GM12878 (cell line): ENCODE data around the gene PIM2. TPM values are rescaled to one million over a fixed set of nuclear protein-coding genes. Genes with fewer than 3 reads are reported as not detected.

Experiments
- ATAC-seq: fragments of 200-7000 bp; cut with Tn5 transposase; 3 replicates; pipeline ENCODE4 v1.9.1; 2020; ENCODE audit warnings: mild to moderate bottlenecking, moderate library complexity
- BruUV-seq: library from RNA; stranded (reverse); fragments of 400-500 nt; replicated peaks from 2 replicates; lab custom pipeline; 2021; lab: Mats Ljungman, UMichigan
- CTCF ChIA-PET: fragments of 300-600 bp; sonication (Branson Sonifier 250); formaldehyde crosslinking; extraction: SDS; loops from one replicate; lab custom pipeline; 2021; ENCODE audit warnings: inconsistent platforms; lab: Yijun Ruan, JAX
- POLR2A ChIA-PET: fragments of 350-600 bp; formaldehyde crosslinking; extraction: SDS; loops from one replicate; lab custom pipeline; 2021; ENCODE audit warnings: inconsistent platforms; lab: Charles Lee
- RAD21 ChIA-PET: fragments of 300-600 bp; sonication (Branson Sonifier 250); formaldehyde crosslinking; loops from one replicate; lab custom pipeline; 2023; ENCODE audit warnings: antibody characterized with exemption; ENCODE audit not compliant: unreplicated experiment; lab: Charles Lee
- SMC1A ChIA-PET: fragments of 300-600 bp; sonication (Branson Sonifier 250); formaldehyde crosslinking; loops from one replicate; lab custom pipeline; 2023; ENCODE audit not compliant: unreplicated experiment, uncharacterized antibody; lab: Charles Lee
- DNase-seq: peaks from one replicate; pipeline ENCODE4 v3.0.0-alpha.2; 2011; ENCODE audit warnings: low read depth, low spot score
- FAIRE-seq: peaks from 3 replicates; lab custom pipeline; 2011; peaks lifted over from hg19 to GRCh38; lab: Jason Lieb, UNC
- H2AFZ ChIP-seq: 2 replicates; pipeline ENCODE4 v1.6.0; 2011; ENCODE audit warnings: low read depth, low read length, control low read depth; ENCODE audit not compliant: control insufficient read depth
- H3K27ac ChIP-seq: 2 replicates; pipeline ENCODE4 v1.5.1; 2011; ENCODE audit warnings: control low read depth; ENCODE audit not compliant: control insufficient read depth, insufficient read depth
- H3K27me3 ChIP-seq, 2 experiments: replicated peaks in 1 of 2; 2 replicates each; pipeline versions ENCODE4 v1.6.0 to v1.6.1; 2011; ENCODE audit warnings: low read length in 1 of 2; ENCODE audit not compliant: control insufficient read depth in 2 of 2, insufficient read depth in 2 of 2
- H3K36me3 ChIP-seq, 2 experiments: 2 replicates each; pipeline ENCODE4 v1.5.1; 2011; ENCODE audit warnings: low read length in 1 of 2; ENCODE audit not compliant: control insufficient read depth in 2 of 2, insufficient read depth in 2 of 2
- H3K4me1 ChIP-seq: 2 replicates; pipeline ENCODE4 v1.6.1; 2011; ENCODE audit warnings: mild to moderate bottlenecking, low read length, moderate library complexity, mixed read lengths; ENCODE audit not compliant: control insufficient read depth, insufficient read depth
- H3K4me2 ChIP-seq: 2 replicates; pipeline ENCODE4 v1.6.0; 2011; ENCODE audit warnings: control low read depth; ENCODE audit not compliant: control insufficient read depth, insufficient read depth
- H3K4me3 ChIP-seq: fragments of 200-600 bp; sonication (generic); 2 replicates; pipeline ENCODE4 v1.5.1; 2016
- H3K79me2 ChIP-seq: 2 replicates; pipeline ENCODE4 v1.6.0; 2011; ENCODE audit warnings: low read length; ENCODE audit not compliant: control insufficient read depth, insufficient read depth
- H3K9ac ChIP-seq: 2 replicates; pipeline ENCODE4 v1.8.0; 2011; ENCODE audit warnings: low read length, control low read depth, mixed read lengths; ENCODE audit not compliant: control insufficient read depth, insufficient read depth
- H3K9me3 ChIP-seq: replicated peaks from 3 replicates; pipeline ENCODE4 v1.5.1; 2011; ENCODE audit warnings: mild to moderate bottlenecking, low read length; ENCODE audit not compliant: control insufficient read depth, insufficient read depth
- H4K20me1 ChIP-seq: 2 replicates; pipeline ENCODE4 v1.6.0; 2011; ENCODE audit not compliant: control insufficient read depth, insufficient read depth
- ETV6 ChIP-seq, 2 experiments: fragments of 450-650 bp in 1 of 2; IDR thresholded peaks in 1 of 2; conservative IDR thresholded peaks in 1 of 2; 2 replicates each; pipeline ENCODE4 v1.6.1; 2014; ENCODE audit warnings: antibody characterized with exemption in 1 of 2, borderline replicate concordance in 1 of 2, low read depth in 1 of 2, mild to moderate bottlenecking in 1 of 2, moderate library complexity in 1 of 2
- EZH2 ChIP-seq: IDR thresholded peaks from 2 replicates; pipeline ENCODE4 v1.6.1; 2012; ENCODE audit warnings: low read depth, mild to moderate bottlenecking, control low read depth, inconsistent platforms, low read length, borderline replicate concordance; ENCODE audit not compliant: control insufficient read depth
- MEF2A ChIP-seq: IDR thresholded peaks from 2 replicates; pipeline ENCODE4 v1.6.1; 2011; ENCODE audit warnings: low read depth, mild to moderate bottlenecking, low read length, moderate library complexity; ENCODE audit not compliant: insufficient read depth
- NFXL1 ChIP-seq: fragments of 450-650 bp; IDR thresholded peaks from 2 replicates; pipeline ENCODE4 v1.6.1; 2017; ENCODE audit warnings: antibody characterized with exemption, mild to moderate bottlenecking, borderline replicate concordance
- RAD51 ChIP-seq: fragments of 450-650 bp; IDR thresholded peaks from 2 replicates; pipeline ENCODE4 v1.6.1; 2016; ENCODE audit warnings: moderate library complexity, mild to moderate bottlenecking, inconsistent platforms
- SPI1 ChIP-seq: IDR thresholded peaks from 2 replicates; pipeline ENCODE4 v1.6.1; 2011; ENCODE audit warnings: low read depth, mild to moderate bottlenecking, low read length, moderate library complexity, borderline replicate concordance; ENCODE audit not compliant: insufficient read depth
- SREBF1 ChIP-seq: IDR thresholded peaks from 2 replicates; pipeline ENCODE4 v1.6.1; 2012; ENCODE audit warnings: mild to moderate bottlenecking, low read length
- SRF ChIP-seq, 2 experiments: IDR thresholded peaks; 2 replicates each; pipeline ENCODE4 v1.6.1; 2011; ENCODE audit warnings: low read depth in 2 of 2, low read length in 2 of 2, mild to moderate bottlenecking in 1 of 2, moderate library complexity in 1 of 2
- SUZ12 ChIP-seq: fragments of 200-600 bp; sonication (generic); IDR thresholded peaks from one replicate; pipeline ENCODE4 v1.6.1; 2018; ENCODE audit warnings: antibody characterized with exemption, mild to moderate bottlenecking; ENCODE audit not compliant: unreplicated experiment
- TAF1 ChIP-seq: IDR thresholded peaks from 2 replicates; pipeline ENCODE4 v1.6.1; 2011; ENCODE audit warnings: mild to moderate bottlenecking, low read depth, low read length, borderline replicate concordance
- TARDBP ChIP-seq: IDR thresholded peaks from 2 replicates; pipeline ENCODE4 v1.6.1; 2016; ENCODE audit warnings: borderline replicate concordance
- WGBS: methylation state at CpG from one replicate; pipeline ENCODE4 v1.1.6; 2016; ENCODE audit warnings: low lambda C conversion rate; ENCODE audit not compliant: insufficient replicate concordance, insufficient coverage; ENCODE audit errors: missing lambda C conversion rate; 5-methylcytosine and 5-hydroxymethylcytosine counted together
- in situ Hi-C: fragments of 300-500 bp; cut with MboI; formaldehyde crosslinking; loops from 9 replicates; pipeline ENCODE4 v1.14.3; 2018; ENCODE audit warnings: mixed read lengths
- intact Hi-C: fragments of 100-400 bp; cut with micrococcal nuclease; formaldehyde crosslinking; loops from one replicate; pipeline ENCODE4 v1.14.2; 2022; ENCODE audit not compliant: unreplicated experiment
- polyA plus RNA-seq, 11 experiments: library from polyadenylated mRNA; depleted of rRNA in 4 of 11; unstranded in 6 of 11; stranded (reverse) in 5 of 11; fragments of >200 nt; fragmentation: Nextera tagmentation in 4 of 11; fragmentation: Illumina TruSeq in 1 of 11; extraction: Ambion mirVana in 4 of 11; extraction: Trizol in 1 of 11; gene quantifications; 1 replicate in 1 of 11; 2 replicates in 10 of 11; pipeline versions ENCODE4 v1.2.1 to v1.2.3, GENCODE V29; 2011 to 2016; ENCODE audit warnings: inconsistent platforms in 2 of 11, missing spikeins in 2 of 11, low read depth in 1 of 11
- total RNA-seq, 4 experiments: library from RNA; depleted of rRNA in 3 of 4; stranded (reverse); fragments of >200 nt in 3 of 4; fragmentation: Illumina TruSeq in 1 of 4; extraction: Trizol in 1 of 4; gene quantifications; 2 replicates each; pipeline versions ENCODE4 v1.2.1 to v1.2.3, GENCODE V29; 2013 to 2021
- TF ChIP-seq, protein P1 (sequence below): fragments of 450-650 bp; IDR thresholded peaks from 2 replicates; pipeline ENCODE4 v1.6.1; 2016; ENCODE audit warnings: mild to moderate bottlenecking, moderate library complexity, borderline replicate concordance
- TF ChIP-seq, protein P2 (sequence below): fragments of 450-650 bp; IDR thresholded peaks from 2 replicates; pipeline ENCODE4 v1.6.1; 2017; ENCODE audit warnings: antibody characterized with exemption, mild to moderate bottlenecking, moderate library complexity

Gene PIM2
- total and polyA plus RNA-seq, 10 of the 15 experiments (the other 5 are each of a cell fraction or from before 2014, with no cell fraction given) = 19.2 to 96.8 (median 32.3) TPM

DNA sequence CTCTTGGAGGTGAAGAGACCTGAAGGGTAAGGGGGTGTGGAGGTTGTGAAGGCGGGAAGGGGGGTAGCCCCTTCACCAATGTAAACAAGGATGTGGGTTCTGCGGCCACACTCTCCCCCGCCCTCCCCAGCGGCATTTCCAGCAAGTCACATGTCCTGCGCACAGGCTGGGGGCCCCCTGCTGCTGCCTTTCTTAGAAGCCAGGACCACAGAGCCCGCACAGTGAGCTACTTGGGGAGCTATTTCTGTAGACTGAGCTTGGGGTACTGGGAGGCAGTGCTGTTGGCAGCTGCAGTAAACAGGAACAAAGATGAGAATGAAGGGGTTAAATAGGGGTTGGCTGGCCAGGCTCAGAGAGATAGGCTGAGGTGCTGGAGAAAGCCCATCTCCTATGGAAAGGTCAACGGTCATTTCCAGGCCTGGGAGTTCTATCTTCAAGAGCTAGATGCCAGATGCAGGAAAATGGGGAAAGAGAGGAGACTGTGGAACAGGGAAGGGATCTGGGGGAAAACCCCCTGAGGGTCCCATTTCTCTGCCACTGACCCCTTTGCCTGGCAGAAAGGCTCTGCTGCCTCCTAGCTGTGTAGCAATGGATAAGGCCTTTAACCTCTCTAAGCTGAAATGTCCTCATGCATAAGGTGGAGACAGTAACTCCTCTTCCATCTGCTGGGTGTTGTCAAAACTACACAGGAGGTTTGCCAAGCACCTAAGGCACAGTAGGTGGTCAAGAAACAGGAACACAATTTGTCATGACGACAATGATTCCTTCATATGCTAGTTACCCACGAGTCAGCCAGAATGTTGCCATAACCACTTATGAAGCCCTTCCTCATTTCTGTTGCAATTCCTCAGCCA lies 18.5 kb upstream of the PIM2 start:
- Histone ChIP-seq H3K27me3 (no peaks in the 10 kb centered on the region), H4K20me1 (no peaks in the 10 kb centered on the region), H3K4me2 (peak overlapping the region; percentile 88), H3K27ac (peak overlapping the region; percentile 95), H2AFZ (no peak overlapping the region), H3K79me2 (peaks cover 35% of the 10 kb centered on the region), H3K9me3 (no peaks in the 10 kb centered on the region; the same call in 2 of the 3 replicates), H3K36me3 (peaks cover 2 to 18% of the 10 kb centered on the region in 2 experiments), H3K4me1 (peaks cover 73% of the 10 kb centered on the region), H3K9ac (peak overlapping the region; percentile 68), H3K4me3 (peak overlapping the region; percentile 28; the same call in 1 of the 2 replicates)
- intact Hi-C loops (loop anchor here (1.0 to 5.0 kb wide), 3 partner anchors 18 to 855 kb away; partner anchors contain the start of genes HDAC6 and PIM2), in situ Hi-C loops (loop anchor here (25.0 kb wide), 1 partner anchor 1725 kb away; the partner anchor contains the start of gene CDK16)
- WGBS = 0% methylated on average over 9 of the region's 9 CpGs
- CTCF ChIA-PET = interaction anchor here (0.7 to 2.5 kb wide), 10 partner anchors 9 to 289 kb away, joined by 3 to 8 read pairs (median 5); partner anchors contain the start of genes ERAS, PQBP1 and TIMM17B
- DNase-seq (peak; percentile 79), FAIRE-seq (peak; percentile 44), ATAC-seq (peak; percentile 74)
- TSS peak; percentile 88 for BruUV-seq
- SMC1A ChIA-PET = interaction anchor here (0.7 to 2.9 kb wide), 12 partner anchors 9 to 288 kb away, joined by 3 to 12 read pairs (median 6); partner anchors contain the start of genes HDAC6, OTUD5, PQBP1 and SLC35A2
- POLR2A ChIA-PET = interaction anchor here (1.0 to 3.4 kb wide), 9 partner anchors 10 to 242 kb away, joined by 3 to 13 read pairs (median 6); partner anchors contain the start of genes HDAC6, PQBP1, SLC35A2 and TIMM17B
- RAD21 ChIA-PET = interaction anchor here (0.6 to 3.2 kb wide), 18 partner anchors 9 to 289 kb away, joined by 3 to 17 read pairs (median 5); partner anchors contain the start of genes HDAC6, PQBP1, SLC35A2 and TFE3
- no peak for TF ChIP-seq SREBF1
- TF ChIP-seq NFXL1 = no peak
- TF ChIP-seq TAF1 = peak; percentile 53; the same call in 1 of the 2 replicates
- peak; percentile 96 for TF ChIP-seq MEF2A
- TF ChIP-seq RAD51 = peak; percentile 91
- TF ChIP-seq, protein P1, sequence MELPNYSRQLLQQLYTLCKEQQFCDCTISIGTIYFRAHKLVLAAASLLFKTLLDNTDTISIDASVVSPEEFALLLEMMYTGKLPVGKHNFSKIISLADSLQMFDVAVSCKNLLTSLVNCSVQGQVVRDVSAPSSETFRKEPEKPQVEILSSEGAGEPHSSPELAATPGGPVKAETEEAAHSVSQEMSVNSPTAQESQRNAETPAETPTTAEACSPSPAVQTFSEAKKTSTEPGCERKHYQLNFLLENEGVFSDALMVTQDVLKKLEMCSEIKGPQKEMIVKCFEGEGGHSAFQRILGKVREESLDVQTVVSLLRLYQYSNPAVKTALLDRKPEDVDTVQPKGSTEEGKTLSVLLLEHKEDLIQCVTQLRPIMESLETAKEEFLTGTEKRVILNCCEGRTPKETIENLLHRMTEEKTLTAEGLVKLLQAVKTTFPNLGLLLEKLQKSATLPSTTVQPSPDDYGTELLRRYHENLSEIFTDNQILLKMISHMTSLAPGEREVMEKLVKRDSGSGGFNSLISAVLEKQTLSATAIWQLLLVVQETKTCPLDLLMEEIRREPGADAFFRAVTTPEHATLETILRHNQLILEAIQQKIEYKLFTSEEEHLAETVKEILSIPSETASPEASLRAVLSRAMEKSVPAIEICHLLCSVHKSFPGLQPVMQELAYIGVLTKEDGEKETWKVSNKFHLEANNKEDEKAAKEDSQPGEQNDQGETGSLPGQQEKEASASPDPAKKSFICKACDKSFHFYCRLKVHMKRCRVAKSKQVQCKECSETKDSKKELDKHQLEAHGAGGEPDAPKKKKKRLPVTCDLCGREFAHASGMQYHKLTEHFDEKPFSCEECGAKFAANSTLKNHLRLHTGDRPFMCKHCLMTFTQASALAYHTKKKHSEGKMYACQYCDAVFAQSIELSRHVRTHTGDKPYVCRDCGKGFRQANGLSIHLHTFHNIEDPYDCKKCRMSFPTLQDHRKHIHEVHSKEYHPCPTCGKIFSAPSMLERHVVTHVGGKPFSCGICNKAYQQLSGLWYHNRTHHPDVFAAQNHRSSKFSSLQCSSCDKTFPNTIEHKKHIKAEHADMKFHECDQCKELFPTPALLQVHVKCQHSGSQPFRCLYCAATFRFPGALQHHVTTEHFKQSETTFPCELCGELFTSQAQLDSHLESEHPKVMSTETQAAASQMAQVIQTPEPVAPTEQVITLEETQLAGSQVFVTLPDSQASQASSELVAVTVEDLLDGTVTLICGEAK = no peak
- TF ChIP-seq SUZ12 = no peak
- TF ChIP-seq, protein P2, sequence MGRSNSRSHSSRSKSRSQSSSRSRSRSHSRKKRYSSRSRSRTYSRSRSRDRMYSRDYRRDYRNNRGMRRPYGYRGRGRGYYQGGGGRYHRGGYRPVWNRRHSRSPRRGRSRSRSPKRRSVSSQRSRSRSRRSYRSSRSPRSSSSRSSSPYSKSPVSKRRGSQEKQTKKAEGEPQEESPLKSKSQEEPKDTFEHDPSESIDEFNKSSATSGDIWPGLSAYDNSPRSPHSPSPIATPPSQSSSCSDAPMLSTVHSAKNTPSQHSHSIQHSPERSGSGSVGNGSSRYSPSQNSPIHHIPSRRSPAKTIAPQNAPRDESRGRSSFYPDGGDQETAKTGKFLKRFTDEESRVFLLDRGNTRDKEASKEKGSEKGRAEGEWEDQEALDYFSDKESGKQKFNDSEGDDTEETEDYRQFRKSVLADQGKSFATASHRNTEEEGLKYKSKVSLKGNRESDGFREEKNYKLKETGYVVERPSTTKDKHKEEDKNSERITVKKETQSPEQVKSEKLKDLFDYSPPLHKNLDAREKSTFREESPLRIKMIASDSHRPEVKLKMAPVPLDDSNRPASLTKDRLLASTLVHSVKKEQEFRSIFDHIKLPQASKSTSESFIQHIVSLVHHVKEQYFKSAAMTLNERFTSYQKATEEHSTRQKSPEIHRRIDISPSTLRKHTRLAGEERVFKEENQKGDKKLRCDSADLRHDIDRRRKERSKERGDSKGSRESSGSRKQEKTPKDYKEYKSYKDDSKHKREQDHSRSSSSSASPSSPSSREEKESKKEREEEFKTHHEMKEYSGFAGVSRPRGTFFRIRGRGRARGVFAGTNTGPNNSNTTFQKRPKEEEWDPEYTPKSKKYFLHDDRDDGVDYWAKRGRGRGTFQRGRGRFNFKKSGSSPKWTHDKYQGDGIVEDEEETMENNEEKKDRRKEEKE = no peak
- no peak for TF ChIP-seq SRF (IDR thresholded peaks at IDR 0.05; ENCODE audit: low read depth in 2 of 2, low read length in 2 of 2)
- peak in 1 of 2 experiments; percentile 62; a peak in 1 of 4 replicates for TF ChIP-seq ETV6 (conservative IDR thresholded peaks at IDR 0.05 in 1 of 2, IDR thresholded peaks at IDR 0.05 in 1 of 2; ENCODE audit: borderline replicate concordance in 1 of 2, low read depth in 1 of 2)
- TF ChIP-seq SPI1 = peak; percentile 88
- TF ChIP-seq EZH2 = no peak
- TF ChIP-seq TARDBP = no peak
